OCI-LY7 (cell line): ENCODE data around the gene GNB5.

Experiments
- EZH2phosphoT487 ChIP-seq: fragments of 200-600 bp; sonication (generic); IDR thresholded peaks from 2 replicates; pipeline ENCODE4 v1.6.1; 2018; ENCODE audit warnings: low read depth, borderline replicate concordance, mild to moderate bottlenecking, mixed run types, antibody characterized with exemption, low read length, moderate library complexity, mixed read lengths
- TF ChIP-seq, protein P1 (sequence below): fragments of 200-600 bp; sonication (generic); conservative IDR thresholded peaks from 2 replicates; pipeline ENCODE4 v1.5.1; 2014; ENCODE audit warnings: mild to moderate bottlenecking, antibody characterized with exemption, low read length, moderate library complexity, mixed read lengths

GRCh38 chr15:52103217-52104207 lies 87.7 kb downstream of the GNB5 start:
- TF ChIP-seq, protein P1, sequence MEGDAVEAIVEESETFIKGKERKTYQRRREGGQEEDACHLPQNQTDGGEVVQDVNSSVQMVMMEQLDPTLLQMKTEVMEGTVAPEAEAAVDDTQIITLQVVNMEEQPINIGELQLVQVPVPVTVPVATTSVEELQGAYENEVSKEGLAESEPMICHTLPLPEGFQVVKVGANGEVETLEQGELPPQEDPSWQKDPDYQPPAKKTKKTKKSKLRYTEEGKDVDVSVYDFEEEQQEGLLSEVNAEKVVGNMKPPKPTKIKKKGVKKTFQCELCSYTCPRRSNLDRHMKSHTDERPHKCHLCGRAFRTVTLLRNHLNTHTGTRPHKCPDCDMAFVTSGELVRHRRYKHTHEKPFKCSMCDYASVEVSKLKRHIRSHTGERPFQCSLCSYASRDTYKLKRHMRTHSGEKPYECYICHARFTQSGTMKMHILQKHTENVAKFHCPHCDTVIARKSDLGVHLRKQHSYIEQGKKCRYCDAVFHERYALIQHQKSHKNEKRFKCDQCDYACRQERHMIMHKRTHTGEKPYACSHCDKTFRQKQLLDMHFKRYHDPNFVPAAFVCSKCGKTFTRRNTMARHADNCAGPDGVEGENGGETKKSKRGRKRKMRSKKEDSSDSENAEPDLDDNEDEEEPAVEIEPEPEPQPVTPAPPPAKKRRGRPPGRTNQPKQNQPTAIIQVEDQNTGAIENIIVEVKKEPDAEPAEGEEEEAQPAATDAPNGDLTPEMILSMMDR: no peak
- no peak for TF ChIP-seq EZH2phosphoT487
